Esophagus muscularis mucosa (tissue), 4 donors: ENCODE results near the gene CREB3.
A peak's percentile ranks its signal among the peaks of the same experiment; 100 is the strongest.

Source experiments
- EP300 ChIP-seq: sonication (generic); formaldehyde crosslinking; IDR thresholded peaks from one replicate; pipeline ENCODE4 v1.6.1; 2017; ENCODE audit warnings: antibody characterized with exemption
- POLR2A ChIP-seq: fragments of 450-650 bp; IDR thresholded peaks from one replicate; pipeline ENCODE4 v1.6.1; 2017; ENCODE audit warnings: antibody characterized with exemption, moderate library complexity, mild to moderate bottlenecking, low read depth
- POLR2AphosphoS5 ChIP-seq, 2 donors: sonication (generic); formaldehyde crosslinking; IDR thresholded peaks; one replicate each; pipeline ENCODE4 v1.6.1; 2017; ENCODE audit warnings: antibody characterized with exemption in 2 of 2
- TF ChIP-seq, protein P1 (sequence below), 3 experiments: fragments of 200-600 bp in 2 of 3; fragments of 450-650 bp in 1 of 3; sonication (generic) in 2 of 3; IDR thresholded peaks; one replicate each; pipeline ENCODE4 v1.5.1; 2017 to 2019; ENCODE audit warnings: antibody characterized with exemption in 3 of 3, mild to moderate bottlenecking in 2 of 3, moderate library complexity in 1 of 3

GRCh38 chr9:35696520-35697215 is 35.8 kb upstream of the CREB3 start:
- TF ChIP-seq EP300, result peak; percentile 95
- TF ChIP-seq, protein P1, sequence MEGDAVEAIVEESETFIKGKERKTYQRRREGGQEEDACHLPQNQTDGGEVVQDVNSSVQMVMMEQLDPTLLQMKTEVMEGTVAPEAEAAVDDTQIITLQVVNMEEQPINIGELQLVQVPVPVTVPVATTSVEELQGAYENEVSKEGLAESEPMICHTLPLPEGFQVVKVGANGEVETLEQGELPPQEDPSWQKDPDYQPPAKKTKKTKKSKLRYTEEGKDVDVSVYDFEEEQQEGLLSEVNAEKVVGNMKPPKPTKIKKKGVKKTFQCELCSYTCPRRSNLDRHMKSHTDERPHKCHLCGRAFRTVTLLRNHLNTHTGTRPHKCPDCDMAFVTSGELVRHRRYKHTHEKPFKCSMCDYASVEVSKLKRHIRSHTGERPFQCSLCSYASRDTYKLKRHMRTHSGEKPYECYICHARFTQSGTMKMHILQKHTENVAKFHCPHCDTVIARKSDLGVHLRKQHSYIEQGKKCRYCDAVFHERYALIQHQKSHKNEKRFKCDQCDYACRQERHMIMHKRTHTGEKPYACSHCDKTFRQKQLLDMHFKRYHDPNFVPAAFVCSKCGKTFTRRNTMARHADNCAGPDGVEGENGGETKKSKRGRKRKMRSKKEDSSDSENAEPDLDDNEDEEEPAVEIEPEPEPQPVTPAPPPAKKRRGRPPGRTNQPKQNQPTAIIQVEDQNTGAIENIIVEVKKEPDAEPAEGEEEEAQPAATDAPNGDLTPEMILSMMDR (IDR thresholded peaks at IDR 0.05), result peak; percentile 76 to 94 (median 93)
- no peak for TF ChIP-seq POLR2A
- peak; percentile 86 to 90 for TF ChIP-seq POLR2AphosphoS5 (IDR thresholded peaks at IDR 0.05)
